ENCODE data around the gene FAM13A. TPM values are rescaled to one million over a fixed set of nuclear protein-coding genes. Genes with fewer than 3 reads are reported as not detected.

The FAM13A gene
- total and polyA plus RNA-seq, 2 of the 4 experiments (the other 2 are of a cell fraction) = 13.1 to 22.0 TPM

DNA sequence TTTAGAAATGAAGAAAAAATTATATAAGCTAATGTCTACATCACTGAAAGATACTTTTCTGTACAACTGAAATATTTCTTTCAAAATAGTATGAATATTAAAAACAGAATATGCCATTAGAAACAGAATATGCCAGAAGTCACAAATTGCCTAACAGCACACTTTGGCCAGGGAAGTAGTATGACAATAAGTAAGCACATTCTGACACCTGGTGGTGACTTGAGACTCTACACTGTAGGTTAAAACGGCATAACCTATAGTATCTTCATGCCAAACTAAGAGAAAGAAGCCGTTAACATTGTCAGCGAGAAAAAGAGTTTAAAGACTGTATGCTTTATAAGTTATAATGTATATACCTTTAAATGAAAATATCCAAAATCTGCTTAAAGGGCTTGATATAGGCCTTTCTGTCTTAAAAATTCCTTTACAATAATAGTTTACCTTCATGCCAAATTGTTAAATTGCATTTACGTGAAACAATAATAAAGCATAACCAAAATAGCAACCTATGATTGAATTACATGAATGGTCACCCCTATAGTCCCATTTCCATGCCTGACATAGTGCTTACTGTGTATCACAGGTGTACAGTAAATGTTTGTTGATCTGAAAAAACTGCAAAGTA is 32.8 kb downstream of the FAM13A start (continued):
- no peak for TF ChIP-seq CHD1 (IDR thresholded peaks at IDR 0.05; ENCODE audit: low read depth, low read length)

DNA sequence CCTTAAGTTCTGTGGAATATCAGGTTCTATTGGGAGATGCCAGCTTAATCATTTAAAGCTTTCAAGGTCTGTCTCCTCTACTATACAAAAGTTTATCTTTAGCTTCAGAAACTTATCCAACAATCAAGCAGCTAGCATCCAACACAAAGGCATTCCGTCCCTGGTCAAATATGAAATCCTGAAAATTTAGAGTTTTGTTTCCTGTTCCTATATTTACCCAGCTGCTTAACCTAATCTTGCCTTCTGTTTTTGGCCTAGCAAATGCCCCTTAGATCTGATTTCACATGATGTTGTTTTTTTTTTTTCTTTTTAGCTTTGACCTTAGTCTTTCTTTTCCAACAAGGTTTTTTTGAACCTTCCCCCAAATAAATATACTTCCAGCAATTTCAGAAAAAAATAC is 33.8 kb downstream of the FAM13A start:
- H2AFZ ChIP-seq (replicated peaks; ENCODE audit: low read length, poor library complexity) = no peak overlapping the region
- H2AK9ac ChIP-seq (replicated peaks; ENCODE audit: low read depth, low read length, poor library complexity) = no peak overlapping the region
- peaks cover 0 to 4% of the 10 kb centered on the region in 2 experiments; a peak in 3 of 4 replicates for H3K79me1 ChIP-seq (ENCODE audit: low read depth in 1 of 2, low read length in 2 of 2)
- no peak overlapping the region for H4K5ac ChIP-seq (ENCODE audit: low read depth, low read length)
- no peaks in the 10 kb centered on the region for H3K4me1 ChIP-seq (ENCODE audit: control insufficient read depth, insufficient read depth, low read length)
- dilution Hi-C loops (cut with HindIII; ENCODE audit: low sequenced_read_pairs, unreplicated experiment) (no loop called here), in situ Hi-C loops (cut with MboI; ENCODE audit: low sequenced_read_pairs) (loop anchor here (5.0 kb wide), 3 partner anchors 206 to 496 kb away; no protein-coding TSS in a partner anchor), intact Hi-C loops (cut with micrococcal nuclease) (loop anchor here (5.0 kb wide), 1 partner anchor 431 kb away; the partner anchor contains the start of gene HERC3)
- no peak overlapping the region for H3K23ac ChIP-seq (ENCODE audit: low read depth, low read length)
- H3K9ac ChIP-seq (ENCODE audit: low read depth, low read length) = no peak overlapping the region
- BruUV-seq (replicated peaks) = no TSS peak
- no peak overlapping the region for H3K18ac ChIP-seq (ENCODE audit: low read depth, low read length)
- H3K9me1 ChIP-seq (ENCODE audit: insufficient read depth, low read length) = no peaks in the 10 kb centered on the region
- CTCF ChIA-PET = interaction anchor here (0.8 to 2.7 kb wide), 6 partner anchors 204 to 484 kb away, joined by 3 to 47 read pairs (median 4); no protein-coding TSS in a partner anchor
- no peaks in the 10 kb centered on the region for H4K20me1 ChIP-seq (ENCODE audit: insufficient read depth, low read length)
- H3K9me3 ChIP-seq (ENCODE audit: control insufficient read depth, insufficient read depth, low read length) = no peaks in the 10 kb centered on the region
- H3K27me3 ChIP-seq (ENCODE audit: control insufficient read depth, insufficient read depth, low read length) = no peaks in the 10 kb centered on the region
- no peak overlapping the region for H2BK20ac ChIP-seq (ENCODE audit: low read depth, low read length)
- H3K27ac ChIP-seq (ENCODE audit: insufficient read depth, low read length) = no peak overlapping the region
- H2BK120ac ChIP-seq (ENCODE audit: low read depth, low read length) = no peak overlapping the region
- DNase-seq (no peak), ATAC-seq (ENCODE audit: low read depth) (no peak)
- peaks cover 6% of the 10 kb centered on the region; the same call in 1 of the 2 replicates for H3K36me3 ChIP-seq (ENCODE audit: control insufficient read depth, insufficient read depth, low read length)
- no peak overlapping the region for H2AK5ac ChIP-seq (ENCODE audit: low read depth, low read length)
- H3K56ac ChIP-seq (ENCODE audit: extremely low read depth, insufficient read depth, low read length) = no peak overlapping the region
- H3K4me2 ChIP-seq (ENCODE audit: low read depth, low read length) = no peak overlapping the region
- H3K4ac ChIP-seq (ENCODE audit: low read depth, low read length) = no peak overlapping the region
- H4K91ac ChIP-seq (ENCODE audit: insufficient read depth, low read depth, low read length) = no peak overlapping the region
- H4K8ac ChIP-seq (ENCODE audit: low read depth in 2 of 2, low read length in 2 of 2) = no peak overlapping the region
- no peak overlapping the region for H3K14ac ChIP-seq (replicated peaks; ENCODE audit: low read depth, low read length)
- H2BK5ac ChIP-seq (ENCODE audit: low read depth, low read length, poor library complexity, severe bottlenecking) = no peak overlapping the region
- TF ChIP-seq, protein P1, sequence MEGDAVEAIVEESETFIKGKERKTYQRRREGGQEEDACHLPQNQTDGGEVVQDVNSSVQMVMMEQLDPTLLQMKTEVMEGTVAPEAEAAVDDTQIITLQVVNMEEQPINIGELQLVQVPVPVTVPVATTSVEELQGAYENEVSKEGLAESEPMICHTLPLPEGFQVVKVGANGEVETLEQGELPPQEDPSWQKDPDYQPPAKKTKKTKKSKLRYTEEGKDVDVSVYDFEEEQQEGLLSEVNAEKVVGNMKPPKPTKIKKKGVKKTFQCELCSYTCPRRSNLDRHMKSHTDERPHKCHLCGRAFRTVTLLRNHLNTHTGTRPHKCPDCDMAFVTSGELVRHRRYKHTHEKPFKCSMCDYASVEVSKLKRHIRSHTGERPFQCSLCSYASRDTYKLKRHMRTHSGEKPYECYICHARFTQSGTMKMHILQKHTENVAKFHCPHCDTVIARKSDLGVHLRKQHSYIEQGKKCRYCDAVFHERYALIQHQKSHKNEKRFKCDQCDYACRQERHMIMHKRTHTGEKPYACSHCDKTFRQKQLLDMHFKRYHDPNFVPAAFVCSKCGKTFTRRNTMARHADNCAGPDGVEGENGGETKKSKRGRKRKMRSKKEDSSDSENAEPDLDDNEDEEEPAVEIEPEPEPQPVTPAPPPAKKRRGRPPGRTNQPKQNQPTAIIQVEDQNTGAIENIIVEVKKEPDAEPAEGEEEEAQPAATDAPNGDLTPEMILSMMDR (conservative IDR thresholded peaks at IDR 0.05; ENCODE audit: low read depth, low read length) = no peak
- TF ChIP-seq CHD1 (IDR thresholded peaks at IDR 0.05; ENCODE audit: low read depth, low read length) = no peak
- TF ChIP-seq MAZ (IDR thresholded peaks at IDR 0.05; ENCODE audit: borderline replicate concordance, low read depth, low read length) = no peak
- TF ChIP-seq, protein P2, sequence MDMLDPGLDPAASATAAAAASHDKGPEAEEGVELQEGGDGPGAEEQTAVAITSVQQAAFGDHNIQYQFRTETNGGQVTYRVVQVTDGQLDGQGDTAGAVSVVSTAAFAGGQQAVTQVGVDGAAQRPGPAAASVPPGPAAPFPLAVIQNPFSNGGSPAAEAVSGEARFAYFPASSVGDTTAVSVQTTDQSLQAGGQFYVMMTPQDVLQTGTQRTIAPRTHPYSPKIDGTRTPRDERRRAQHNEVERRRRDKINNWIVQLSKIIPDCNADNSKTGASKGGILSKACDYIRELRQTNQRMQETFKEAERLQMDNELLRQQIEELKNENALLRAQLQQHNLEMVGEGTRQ (IDR thresholded peaks at IDR 0.05; ENCODE audit: low read depth, low read length) = no peak
- no peak for TF ChIP-seq RCOR1 (IDR thresholded peaks at IDR 0.05; ENCODE audit: insufficient replicate concordance, low read length)
- no peak overlapping the region for H2BK15ac ChIP-seq (ENCODE audit: low read depth, low read length)
- no peak overlapping the region for H3K4me3 ChIP-seq (ENCODE audit: insufficient read depth, low read depth, low read length)
- WGBS, 2 experiments (ENCODE audit: extremely low coverage in 2 of 2, insufficient read length in 1 of 2) = no CpG with 5 or more reads among the region's 1 CpG
- POLR2A ChIA-PET (ENCODE audit: unreplicated experiment) = no interaction called here

Measured in IMR-90 (cell line).